Liver (tissue), 3 donors: ENCODE measurements around the gene SYNM.

Experiments used
- JUND ChIP-seq, 2 donors: IDR thresholded peaks; 2 replicates each; pipeline ENCODE4 v1.6.1; 2016; ENCODE audit warnings: antibody characterized with exemption in 2 of 2
- RAD21 ChIP-seq, 2 donors: IDR thresholded peaks; 2 replicates each; pipeline ENCODE4 v1.6.1; 2016; ENCODE audit warnings: antibody characterized with exemption in 2 of 2, mild to moderate bottlenecking in 2 of 2
- SP1 ChIP-seq: IDR thresholded peaks from 2 replicates; pipeline ENCODE4 v1.6.1; 2018; ENCODE audit warnings: antibody characterized with exemption, mild to moderate bottlenecking
- TAF1 ChIP-seq: conservative IDR thresholded peaks from 2 replicates; pipeline ENCODE4 v1.6.1; 2016; ENCODE audit warnings: antibody characterized with exemption, mild to moderate bottlenecking
- TF ChIP-seq, protein P1 (sequence below): IDR thresholded peaks from 2 replicates; pipeline ENCODE4 v1.6.1; 2016; ENCODE audit warnings: antibody characterized with exemption
- TF ChIP-seq, protein P2 (sequence below): IDR thresholded peaks from 2 replicates; pipeline ENCODE4 v1.6.1; 2016; ENCODE audit warnings: antibody characterized with exemption
- TF ChIP-seq, protein P3 (sequence below): fragments of 150-350 bp; IDR thresholded peaks from 2 replicates; pipeline ENCODE4 v1.5.1; 2017; ENCODE audit warnings: improper control_type of control experiment, low read depth, low read length; ENCODE audit not compliant: missing input control
- donor health status: healthy.
- donor health status: healthy.

DNA sequence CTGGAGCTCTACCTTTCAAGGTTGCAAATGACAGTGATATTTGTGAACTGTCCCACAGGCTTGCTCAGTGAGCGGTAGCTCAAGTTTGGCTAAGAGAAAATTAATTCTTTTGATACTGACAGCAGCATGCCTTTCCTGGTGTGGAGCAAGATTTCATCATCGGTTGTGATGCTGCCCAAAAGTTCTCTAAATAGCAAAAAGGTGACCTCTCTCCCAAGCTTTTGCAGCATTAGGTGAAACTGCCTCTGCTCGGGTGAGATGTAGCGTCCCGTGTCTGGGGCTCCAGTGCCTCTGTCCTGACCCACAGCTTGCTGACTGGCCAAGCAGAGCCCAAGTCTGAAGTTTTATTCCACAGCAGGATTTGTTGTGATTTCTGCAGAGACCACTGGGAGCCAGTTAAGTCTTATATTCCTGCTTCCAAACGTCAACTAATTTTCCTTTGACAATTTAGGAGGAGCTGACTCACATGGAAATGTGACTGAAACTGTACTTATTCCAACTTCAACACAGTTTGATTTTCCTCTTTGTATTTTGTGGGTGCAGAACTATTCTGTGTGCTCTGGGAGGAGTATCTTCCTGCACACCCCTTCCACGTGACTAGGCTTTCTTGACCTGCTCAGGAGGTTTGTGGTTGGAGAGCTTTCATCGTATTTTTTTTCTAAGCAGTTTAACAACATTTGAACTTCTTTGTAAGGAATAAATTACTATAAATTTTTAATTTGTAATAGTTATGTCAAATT, 5.9 kb downstream of the SYNM start:
- TF ChIP-seq, protein P1, sequence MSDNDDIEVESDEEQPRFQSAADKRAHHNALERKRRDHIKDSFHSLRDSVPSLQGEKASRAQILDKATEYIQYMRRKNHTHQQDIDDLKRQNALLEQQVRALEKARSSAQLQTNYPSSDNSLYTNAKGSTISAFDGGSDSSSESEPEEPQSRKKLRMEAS, result no peak
- TF ChIP-seq RAD21 (IDR thresholded peaks at IDR 0.05), result no peak
- TF ChIP-seq JUND (IDR thresholded peaks at IDR 0.05), result no peak
- TF ChIP-seq SP1, result no peak
- TF ChIP-seq, protein P2, sequence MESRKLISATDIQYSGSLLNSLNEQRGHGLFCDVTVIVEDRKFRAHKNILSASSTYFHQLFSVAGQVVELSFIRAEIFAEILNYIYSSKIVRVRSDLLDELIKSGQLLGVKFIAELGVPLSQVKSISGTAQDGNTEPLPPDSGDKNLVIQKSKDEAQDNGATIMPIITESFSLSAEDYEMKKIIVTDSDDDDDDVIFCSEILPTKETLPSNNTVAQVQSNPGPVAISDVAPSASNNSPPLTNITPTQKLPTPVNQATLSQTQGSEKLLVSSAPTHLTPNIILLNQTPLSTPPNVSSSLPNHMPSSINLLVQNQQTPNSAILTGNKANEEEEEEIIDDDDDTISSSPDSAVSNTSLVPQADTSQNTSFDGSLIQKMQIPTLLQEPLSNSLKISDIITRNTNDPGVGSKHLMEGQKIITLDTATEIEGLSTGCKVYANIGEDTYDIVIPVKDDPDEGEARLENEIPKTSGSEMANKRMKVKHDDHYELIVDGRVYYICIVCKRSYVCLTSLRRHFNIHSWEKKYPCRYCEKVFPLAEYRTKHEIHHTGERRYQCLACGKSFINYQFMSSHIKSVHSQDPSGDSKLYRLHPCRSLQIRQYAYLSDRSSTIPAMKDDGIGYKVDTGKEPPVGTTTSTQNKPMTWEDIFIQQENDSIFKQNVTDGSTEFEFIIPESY, result no peak
- TF ChIP-seq TAF1, result no peak
- TF ChIP-seq, protein P3, sequence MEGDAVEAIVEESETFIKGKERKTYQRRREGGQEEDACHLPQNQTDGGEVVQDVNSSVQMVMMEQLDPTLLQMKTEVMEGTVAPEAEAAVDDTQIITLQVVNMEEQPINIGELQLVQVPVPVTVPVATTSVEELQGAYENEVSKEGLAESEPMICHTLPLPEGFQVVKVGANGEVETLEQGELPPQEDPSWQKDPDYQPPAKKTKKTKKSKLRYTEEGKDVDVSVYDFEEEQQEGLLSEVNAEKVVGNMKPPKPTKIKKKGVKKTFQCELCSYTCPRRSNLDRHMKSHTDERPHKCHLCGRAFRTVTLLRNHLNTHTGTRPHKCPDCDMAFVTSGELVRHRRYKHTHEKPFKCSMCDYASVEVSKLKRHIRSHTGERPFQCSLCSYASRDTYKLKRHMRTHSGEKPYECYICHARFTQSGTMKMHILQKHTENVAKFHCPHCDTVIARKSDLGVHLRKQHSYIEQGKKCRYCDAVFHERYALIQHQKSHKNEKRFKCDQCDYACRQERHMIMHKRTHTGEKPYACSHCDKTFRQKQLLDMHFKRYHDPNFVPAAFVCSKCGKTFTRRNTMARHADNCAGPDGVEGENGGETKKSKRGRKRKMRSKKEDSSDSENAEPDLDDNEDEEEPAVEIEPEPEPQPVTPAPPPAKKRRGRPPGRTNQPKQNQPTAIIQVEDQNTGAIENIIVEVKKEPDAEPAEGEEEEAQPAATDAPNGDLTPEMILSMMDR, result no peak
